ENCODE results near the gene RABGAP1.
"Not testable (repeated sequence)": the region's sequence is repeated elsewhere in the genome, so short reads cannot be mapped to it uniquely, and the experiment has no call there.

Gene RABGAP1

GRCh38 chr9:122940749-122941581 is at the start of gene RABGAP1:
RABGAP1 (plus strand) TSS chr9:122941020; CDS start chr9:122957060, 16,040 bp downstream.
- peak; percentile 97 to 99 (median 98) for DNase-seq (ENCODE audit: low read depth in 4 of 4, low spot score in 1 of 4)

GRCh38 chr9:122897969-122898368 is 42.9 kb upstream of the RABGAP1 start:
- no peak for DNase-seq (ENCODE audit: low read depth in 4 of 4, low spot score in 1 of 4)

GRCh38 chr9:122900791-122901190 is 40.0 kb upstream of the RABGAP1 start:
- no peak for DNase-seq (ENCODE audit: low read depth in 4 of 4, low spot score in 1 of 4)

- DNase-seq (ENCODE audit: low read depth in 4 of 4, low spot score in 1 of 4) = no peak
These were observed 36.4 kb upstream of the RABGAP1 start for GRCh38 chr9:122904466-122904822.

- peak; percentile 87 to 94 (median 94) for DNase-seq (ENCODE audit: low read depth in 4 of 4, low spot score in 1 of 4)
These were observed 35.8 kb upstream of the RABGAP1 start, which contains the start of gene RC3H2 for GRCh38 chr9:122904823-122905710. RC3H2 (minus strand) TSS chr9:122905359; CDS start chr9:122897509, 7,850 bp downstream.

GRCh38 chr9:122906122-122906521 is 34.7 kb upstream of the RABGAP1 start:
- not testable (repeated sequence) for DNase-seq (ENCODE audit: low read depth in 4 of 4, low spot score in 1 of 4)

- DNase-seq (ENCODE audit: low read depth in 4 of 4, low spot score in 1 of 4) = no peak
These were observed 28.2 kb upstream of the RABGAP1 start for GRCh38 chr9:122912671-122912963.

GRCh38 chr9:122912964-122913673 is 27.7 kb upstream of the RABGAP1 start, which contains the start of gene ZBTB6:
ZBTB6 (minus strand) TSS chr9:122913323; CDS start chr9:122912072, 1,251 bp downstream.
- peak; percentile 36 to 65 (median 48) for DNase-seq (ENCODE audit: low read depth in 4 of 4, low spot score in 1 of 4)

GRCh38 chr9:122918310-122918709 is 22.5 kb upstream of the RABGAP1 start:
- DNase-seq (ENCODE audit: low read depth in 4 of 4, low spot score in 1 of 4) = no peak

- no peak for DNase-seq (ENCODE audit: low read depth in 4 of 4, low spot score in 1 of 4)
These were observed 18.1 kb upstream of the RABGAP1 start for GRCh38 chr9:122922713-122923112.

GRCh38 chr9:122923947-122924346 is 16.9 kb upstream of the RABGAP1 start:
- no peak for DNase-seq (ENCODE audit: low read depth in 4 of 4, low spot score in 1 of 4)

- no peak for DNase-seq (ENCODE audit: low read depth in 4 of 4, low spot score in 1 of 4)
These were observed 10.9 kb upstream of the RABGAP1 start for GRCh38 chr9:122929796-122930354.

GRCh38 chr9:122930541-122931225 is 10.1 kb upstream of the RABGAP1 start:
- peak in 1 of 4 experiments; percentile 9 for DNase-seq (ENCODE audit: low read depth in 4 of 4, low spot score in 1 of 4)

GRCh38 chr9:122931226-122932121 is 9.3 kb upstream of the RABGAP1 start, which contains the start of gene ZBTB26:
ZBTB26 (minus strand) TSS chr9:122931512; CDS start chr9:122919934, 11,578 bp downstream.
- DNase-seq (ENCODE audit: low read depth in 4 of 4, low spot score in 1 of 4) = peak; percentile 66 to 88 (median 82)

- DNase-seq (ENCODE audit: low read depth in 4 of 4, low spot score in 1 of 4) = no peak
These were observed 4.4 kb upstream of the RABGAP1 start for GRCh38 chr9:122936464-122936863.

- DNase-seq (ENCODE audit: low read depth in 4 of 4, low spot score in 1 of 4) = no peak
These were observed 3.9 kb upstream of the RABGAP1 start for GRCh38 chr9:122936883-122937282.

GRCh38 chr9:122939601-122940000 is 1.2 kb upstream of the RABGAP1 start:
- no peak for DNase-seq (ENCODE audit: low read depth in 4 of 4, low spot score in 1 of 4)

GRCh38 chr9:122940454-122940748 is 419 bp upstream of the RABGAP1 start:
- DNase-seq (ENCODE audit: low read depth in 4 of 4, low spot score in 1 of 4) = no peak

GRCh38 chr9:122941582-122942234 is 888 bp downstream of the RABGAP1 start:
- DNase-seq (ENCODE audit: low read depth in 4 of 4, low spot score in 1 of 4) = no peak

Data from stimulated activated CD4-positive, alpha-beta T cell treated with anti-CD3 and anti-CD28 coated beads, Interleukin-1b, Interleukin-23, amount 100 ng/mL, for 24 hours (primary cell).